ENCODE data around the gene MUC20.

DNA sequence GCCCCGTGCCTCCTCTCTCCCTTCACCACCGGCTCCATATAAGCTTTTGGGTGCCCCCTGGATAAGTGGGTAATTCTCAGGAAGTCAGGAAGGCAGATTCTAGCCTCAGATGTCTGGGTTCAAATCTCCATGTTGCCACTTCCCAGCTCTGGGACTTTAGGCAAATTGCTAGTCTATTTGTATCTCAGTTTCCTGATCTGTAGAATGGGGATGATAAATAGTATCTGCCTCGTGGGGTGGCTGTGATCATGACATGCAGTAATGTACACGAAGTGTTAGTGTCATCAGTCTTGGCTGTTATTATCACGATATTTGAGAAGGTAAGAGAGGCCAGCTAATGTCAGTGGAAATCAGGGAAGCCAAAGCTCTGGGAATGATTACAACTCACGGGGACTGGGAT is 47.6 kb downstream of the MUC20 start:
- no peak for TF ChIP-seq CEBPB (IDR thresholded peaks at IDR 0.05; ENCODE audit: low read depth, low read length)
- no peak for TF ChIP-seq CTCF (IDR thresholded peaks at IDR 0.05; ENCODE audit: control extremely low read depth in 1 of 3, insufficient read depth in 1 of 3, low read depth in 1 of 3, low read length in 3 of 3)
- no peak for TF ChIP-seq POLR2A (IDR thresholded peaks at IDR 0.05; ENCODE audit: control extremely low read depth in 1 of 2, low read depth in 2 of 2, low read length in 2 of 2)
- TF ChIP-seq EP300 (IDR thresholded peaks at IDR 0.05; ENCODE audit: borderline replicate concordance in 1 of 2, low read depth in 2 of 2, low read length in 2 of 2): no peak

Measured in H1 (cell line).